ENCODE measurements around the gene RNF31. TPM values are rescaled to one million over a fixed set of nuclear protein-coding genes. Genes with fewer than 3 reads are reported as not detected.

The RNF31 gene
- total RNA-seq, 4 donors from 2014 or later = 21.7 to 54.8 (median 27.4) TPM

DNA sequence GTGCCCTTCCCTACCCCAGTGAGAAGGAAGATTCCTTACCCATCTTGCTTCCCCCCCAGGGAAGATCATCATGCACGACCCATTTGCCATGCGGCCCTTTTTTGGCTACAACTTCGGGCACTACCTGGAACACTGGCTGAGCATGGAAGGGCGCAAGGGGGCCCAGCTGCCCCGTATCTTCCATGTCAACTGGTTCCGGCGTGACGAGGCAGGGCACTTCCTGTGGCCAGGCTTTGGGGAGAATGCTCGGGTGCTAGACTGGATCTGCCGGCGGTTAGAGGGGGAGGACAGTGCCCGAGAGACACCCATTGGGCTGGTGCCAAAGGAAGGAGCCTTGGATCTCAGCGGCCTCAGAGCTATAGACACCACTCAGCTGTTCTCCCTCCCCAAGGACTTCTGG, 43.8 kb upstream of the RNF31 start:
- TF ChIP-seq, protein P1, sequence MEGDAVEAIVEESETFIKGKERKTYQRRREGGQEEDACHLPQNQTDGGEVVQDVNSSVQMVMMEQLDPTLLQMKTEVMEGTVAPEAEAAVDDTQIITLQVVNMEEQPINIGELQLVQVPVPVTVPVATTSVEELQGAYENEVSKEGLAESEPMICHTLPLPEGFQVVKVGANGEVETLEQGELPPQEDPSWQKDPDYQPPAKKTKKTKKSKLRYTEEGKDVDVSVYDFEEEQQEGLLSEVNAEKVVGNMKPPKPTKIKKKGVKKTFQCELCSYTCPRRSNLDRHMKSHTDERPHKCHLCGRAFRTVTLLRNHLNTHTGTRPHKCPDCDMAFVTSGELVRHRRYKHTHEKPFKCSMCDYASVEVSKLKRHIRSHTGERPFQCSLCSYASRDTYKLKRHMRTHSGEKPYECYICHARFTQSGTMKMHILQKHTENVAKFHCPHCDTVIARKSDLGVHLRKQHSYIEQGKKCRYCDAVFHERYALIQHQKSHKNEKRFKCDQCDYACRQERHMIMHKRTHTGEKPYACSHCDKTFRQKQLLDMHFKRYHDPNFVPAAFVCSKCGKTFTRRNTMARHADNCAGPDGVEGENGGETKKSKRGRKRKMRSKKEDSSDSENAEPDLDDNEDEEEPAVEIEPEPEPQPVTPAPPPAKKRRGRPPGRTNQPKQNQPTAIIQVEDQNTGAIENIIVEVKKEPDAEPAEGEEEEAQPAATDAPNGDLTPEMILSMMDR (IDR thresholded peaks at IDR 0.05; ENCODE audit: low read depth) = no peak

DNA sequence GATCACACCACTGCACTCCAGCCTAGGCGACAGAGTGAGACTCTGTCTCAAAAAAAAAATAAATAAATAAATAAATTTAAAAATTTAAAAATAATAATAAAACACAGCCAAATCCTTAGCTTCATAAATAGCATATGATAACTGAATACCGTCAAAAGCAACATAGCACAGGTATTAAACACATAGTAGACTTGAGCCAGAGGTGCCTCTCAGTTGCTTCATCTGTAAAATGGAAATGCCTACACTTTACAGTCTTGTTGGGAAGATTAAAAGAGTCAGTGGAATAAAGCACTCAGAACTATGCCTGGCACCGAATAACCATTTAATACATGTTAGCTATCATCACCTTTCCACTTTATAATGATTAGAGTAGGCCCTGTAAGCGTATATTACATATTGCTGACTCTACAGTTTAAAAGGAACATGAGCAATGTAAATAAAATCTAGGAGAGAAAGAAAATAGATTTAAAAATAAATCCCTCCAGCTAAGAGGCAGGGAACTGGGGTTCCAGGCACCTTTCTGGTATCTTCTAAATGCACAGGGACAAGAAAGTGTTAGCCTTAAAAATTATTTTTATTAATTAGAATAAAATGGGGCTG, 40.5 kb upstream of the RNF31 start:
- TF ChIP-seq, protein P1 (IDR thresholded peaks at IDR 0.05; ENCODE audit: low read depth) = no peak

DNA sequence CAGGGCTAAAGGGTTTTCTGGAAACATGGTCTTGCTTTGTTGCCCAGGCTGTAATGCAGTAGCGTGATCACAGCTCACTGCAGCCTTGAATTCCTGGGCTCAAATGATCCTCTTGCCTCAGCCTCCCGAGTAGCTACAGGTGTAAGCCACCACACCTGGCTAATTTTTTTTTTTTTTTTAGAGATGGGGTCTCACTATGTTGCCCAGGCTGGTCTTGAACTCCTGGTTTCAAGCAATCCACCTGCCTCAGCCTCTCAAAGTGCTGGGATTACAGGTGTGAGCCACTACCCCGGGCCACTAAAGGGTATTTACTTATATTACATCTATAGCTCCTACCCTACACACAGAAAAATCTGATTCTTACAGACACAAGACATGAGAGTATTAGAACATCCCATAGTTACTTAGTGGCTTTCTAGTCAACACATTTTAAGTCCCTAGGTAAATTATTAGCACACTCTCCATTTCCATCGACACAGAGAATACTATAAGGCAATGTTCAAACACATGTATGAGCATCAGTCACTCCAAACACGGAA, 38.9 kb upstream of the RNF31 start:
- TF ChIP-seq, protein P1 (IDR thresholded peaks at IDR 0.05; ENCODE audit: low read depth) = no peak

DNA sequence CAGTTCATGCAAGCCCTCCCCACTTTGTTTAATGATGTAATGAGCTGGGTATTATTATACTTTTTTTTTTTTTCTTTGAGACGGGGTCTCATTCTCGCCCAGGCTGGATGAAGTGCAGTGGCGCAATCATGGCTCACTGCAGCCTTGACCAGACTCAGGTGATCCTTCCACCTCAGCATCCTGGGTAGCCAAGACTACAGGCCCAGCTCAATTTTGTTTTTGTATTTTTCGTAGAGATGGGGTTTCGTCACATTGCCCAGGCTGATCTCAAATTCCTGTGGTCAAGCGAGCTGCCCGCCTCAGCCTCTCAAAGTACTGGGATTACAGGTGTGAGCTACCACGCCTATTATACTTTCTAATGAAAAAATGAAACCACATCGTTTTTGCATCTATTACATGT, 37.2 kb upstream of the RNF31 start:
- TF ChIP-seq, protein P1 (IDR thresholded peaks at IDR 0.05; ENCODE audit: low read depth) = no peak

DNA sequence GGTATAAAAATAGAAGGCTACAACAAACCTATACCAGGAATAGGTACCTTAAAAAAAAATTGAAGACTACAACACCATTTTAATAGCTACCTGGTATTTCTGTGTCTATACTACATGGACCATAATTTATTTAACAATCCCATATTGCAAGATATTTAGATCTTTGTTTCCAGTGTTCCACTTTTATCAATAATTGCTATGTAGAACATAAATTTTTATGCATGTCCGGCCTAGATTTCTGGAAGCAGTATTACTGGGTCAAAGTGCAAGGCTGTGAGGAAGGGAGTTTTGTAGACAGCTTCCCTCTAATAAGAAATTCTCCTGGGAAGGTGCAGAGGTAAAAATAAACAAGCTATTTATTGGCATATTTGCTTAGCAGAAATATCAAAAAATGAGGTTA, 36.8 kb upstream of the RNF31 start:
- TF ChIP-seq, protein P1 (IDR thresholded peaks at IDR 0.05; ENCODE audit: low read depth) = no peak

DNA sequence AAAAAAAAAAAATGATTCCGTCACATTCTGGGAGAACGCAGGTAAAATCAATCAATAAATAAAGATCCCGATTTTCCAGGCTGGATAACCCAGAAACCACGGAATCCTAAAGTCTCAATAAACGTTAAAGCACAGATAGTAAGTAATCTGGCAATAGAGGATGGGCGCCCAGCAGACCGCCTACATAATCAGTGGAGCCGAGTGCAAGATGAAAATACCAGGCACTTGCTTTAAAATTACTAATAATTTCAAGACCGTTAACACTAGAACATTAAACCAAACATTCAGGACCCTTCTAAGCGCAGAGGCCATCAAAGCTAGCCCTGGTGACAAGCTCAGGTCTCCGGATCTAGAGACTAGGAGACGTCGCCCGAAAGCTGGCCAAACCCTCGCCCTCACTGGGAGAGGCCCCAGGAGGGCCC, 33.9 kb upstream of the RNF31 start:
- TF ChIP-seq, protein P1 (IDR thresholded peaks at IDR 0.05; ENCODE audit: low read depth) = no peak

DNA sequence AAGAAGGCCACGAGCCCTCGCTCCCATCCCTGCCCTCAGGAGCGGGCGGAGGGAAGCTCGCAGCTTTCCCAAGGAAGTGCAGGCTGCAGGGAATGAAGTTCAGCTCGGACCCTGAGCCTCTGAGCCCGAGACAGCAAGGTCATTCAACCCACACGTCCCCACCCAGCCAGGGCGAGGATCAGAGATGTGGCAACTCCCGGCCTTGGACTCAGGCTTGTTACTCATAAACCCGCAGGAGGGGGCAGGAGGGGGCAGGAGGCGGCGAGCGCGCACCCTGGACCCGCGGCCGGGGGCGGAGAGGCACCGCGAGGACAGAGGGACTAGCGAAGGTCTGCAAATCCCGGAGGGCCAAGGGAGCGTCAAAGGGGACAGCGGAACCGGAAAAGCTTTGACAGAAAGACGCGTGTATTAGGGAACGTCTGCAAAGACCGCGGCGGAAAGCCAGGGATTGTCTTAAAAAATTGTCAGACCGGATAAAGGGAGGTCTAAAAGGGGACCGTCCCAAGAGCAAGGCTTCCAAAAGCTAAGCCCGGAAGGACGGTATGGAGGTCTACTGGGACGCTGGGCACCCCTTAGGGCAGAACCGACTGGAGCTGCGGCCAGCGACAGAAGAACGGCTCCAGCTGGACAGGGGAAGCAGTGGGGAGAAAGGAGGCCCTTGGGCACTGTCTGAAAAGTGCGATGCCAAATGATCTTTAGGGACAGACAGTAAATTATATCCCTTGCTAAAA, 33.3 kb upstream of the RNF31 start:
- TF ChIP-seq, protein P1 (IDR thresholded peaks at IDR 0.05; ENCODE audit: low read depth) = no peak

Data from subcutaneous adipose tissue (tissue), 4 donors.